Panc1 (cell line): ENCODE results near the gene JPH2. TPM values are rescaled to one million over a fixed set of nuclear protein-coding genes. Genes with fewer than 3 reads are reported as not detected.
A peak's percentile ranks its signal among the peaks of the same experiment; 100 is the strongest.

Experiments
- ATAC-seq: fragments of 200-7000 bp; cut with Tn5 transposase; 2 replicates; pipeline ENCODE4 v1.9.1; 2020; ENCODE audit warnings: mild to moderate bottlenecking, moderate library complexity
- BruUV-seq: library from RNA; stranded (reverse); fragments of 400-500 nt; replicated peaks from 2 replicates; lab custom pipeline; 2021; lab: Mats Ljungman, UMichigan
- CTCF ChIA-PET: fragments of 300-600 bp; sonication (Branson Sonifier 250); formaldehyde crosslinking; loops from one replicate; lab custom pipeline; 2022; ENCODE audit warnings: antibody characterized with exemption; lab: Charles Lee
- POLR2A ChIA-PET: fragments of 300-600 bp; sonication (Branson Sonifier 250); formaldehyde crosslinking; loops from one replicate; lab custom pipeline; 2022; ENCODE audit warnings: antibody characterized with exemption; lab: Charles Lee
- DNase-seq: peaks from one replicate; pipeline ENCODE4 v3.0.0-alpha.2; 2010; ENCODE audit warnings: low read depth, low spot score
- H3K27ac ChIP-seq: 2 replicates; pipeline ENCODE4 v1.5.1; 2011; ENCODE audit warnings: mild to moderate bottlenecking, low read length, inconsistent platforms
- H3K27me3 ChIP-seq: fragments of 200-500 bp; sonication (Bioruptor generic); 2 replicates; pipeline ENCODE4 v1.6.0; 2014; ENCODE audit warnings: low read length, inconsistent platforms; ENCODE audit not compliant: control insufficient read depth, insufficient read depth
- H3K36me3 ChIP-seq: fragments of 200-500 bp; sonication (Bioruptor generic); 2 replicates; pipeline ENCODE4 v1.5.1; 2014; ENCODE audit warnings: inconsistent platforms, mild to moderate bottlenecking, low read length, moderate library complexity; ENCODE audit not compliant: control insufficient read depth, insufficient read depth
- H3K4me1 ChIP-seq: 2 replicates; pipeline ENCODE4 v1.5.1; 2011; ENCODE audit warnings: inconsistent platforms, mild to moderate bottlenecking, low read length, moderate library complexity; ENCODE audit not compliant: control insufficient read depth, insufficient read depth
- H3K4me3 ChIP-seq, 2 experiments: 2 replicates each; pipeline ENCODE4 v1.5.1; 2011 to 2012; ENCODE audit warnings: low read depth in 2 of 2, low read length in 2 of 2, mild to moderate bottlenecking in 2 of 2, inconsistent platforms in 1 of 2, moderate library complexity in 1 of 2
- H3K9me3 ChIP-seq: fragments of 200-500 bp; sonication (Bioruptor generic); 2 replicates; pipeline ENCODE4 v1.5.1; 2014; ENCODE audit warnings: low read depth, mild to moderate bottlenecking, inconsistent platforms, low read length, moderate library complexity; ENCODE audit not compliant: control insufficient read depth, insufficient read depth
- POLR2AphosphoS5 ChIP-seq: IDR thresholded peaks from 2 replicates; pipeline ENCODE4 v1.6.1; 2012; ENCODE audit warnings: mild to moderate bottlenecking, low read depth, low read length, moderate library complexity
- SIN3A ChIP-seq: IDR thresholded peaks from 2 replicates; pipeline ENCODE4 v1.6.1; 2012; ENCODE audit warnings: low read depth, mild to moderate bottlenecking, low read length, moderate library complexity, borderline replicate concordance; ENCODE audit not compliant: insufficient read depth
- TCF7L2 ChIP-seq: IDR thresholded peaks from 2 replicates; pipeline ENCODE4 v1.6.1; 2011; ENCODE audit warnings: mild to moderate bottlenecking, low read depth, low read length, inconsistent platforms
- in situ Hi-C: cut with HindIII; loops from 2 replicates; pipeline ENCODE4 v1.10.0; 2016; ENCODE audit warnings: low sequenced_read_pairs, low pct_unique_long_range_greater_than_20kb
- intact Hi-C: fragments of 100-400 bp; cut with micrococcal nuclease; formaldehyde crosslinking; loops from one replicate; pipeline ENCODE4 v1.10.0; 2022; ENCODE audit not compliant: unreplicated experiment
- total RNA-seq: library from RNA; stranded (reverse); gene quantifications from one replicate; pipeline ENCODE4 v1.2.1, GENCODE V29; 2021; ENCODE audit not compliant: unreplicated experiment
- TF ChIP-seq, protein P1 (sequence below): fragments of 450-650 bp; IDR thresholded peaks from 2 replicates; pipeline ENCODE4 v1.5.1; 2017; ENCODE audit warnings: mild to moderate bottlenecking
- TF ChIP-seq, protein P2 (sequence below), 2 experiments: IDR thresholded peaks; 2 replicates each; pipeline ENCODE4 v1.6.1; 2011 to 2012; ENCODE audit warnings: low read depth in 2 of 2, control low read depth in 1 of 2, low read length in 1 of 2, mild to moderate bottlenecking in 1 of 2, moderate library complexity in 1 of 2; ENCODE audit not compliant: insufficient read depth in 1 of 2

JPH2 gene
- total RNA-seq, 1 experiment from 2014 or later: 0.49 TPM

DNA sequence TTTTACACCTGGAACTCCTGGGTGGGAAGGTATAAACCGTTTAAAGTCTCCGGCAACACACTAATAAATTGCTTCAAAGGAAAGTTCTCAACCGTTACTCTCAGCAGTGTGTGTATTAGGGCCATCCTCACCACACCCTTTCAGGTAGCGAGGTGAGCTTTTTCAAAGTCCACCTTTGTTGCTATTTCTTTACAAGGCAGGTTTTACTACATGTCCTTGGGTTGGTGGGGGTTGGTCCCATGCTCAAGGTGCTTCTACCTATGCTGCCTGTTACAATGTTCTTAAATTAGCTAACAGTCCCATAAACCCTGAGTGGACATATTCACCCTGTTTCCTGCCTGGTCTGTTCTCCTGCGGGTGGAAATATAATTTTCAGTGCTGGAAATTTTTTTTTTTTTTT lies 36.7 kb upstream of the JPH2 start:
- POLR2A ChIA-PET: no interaction called here

DNA sequence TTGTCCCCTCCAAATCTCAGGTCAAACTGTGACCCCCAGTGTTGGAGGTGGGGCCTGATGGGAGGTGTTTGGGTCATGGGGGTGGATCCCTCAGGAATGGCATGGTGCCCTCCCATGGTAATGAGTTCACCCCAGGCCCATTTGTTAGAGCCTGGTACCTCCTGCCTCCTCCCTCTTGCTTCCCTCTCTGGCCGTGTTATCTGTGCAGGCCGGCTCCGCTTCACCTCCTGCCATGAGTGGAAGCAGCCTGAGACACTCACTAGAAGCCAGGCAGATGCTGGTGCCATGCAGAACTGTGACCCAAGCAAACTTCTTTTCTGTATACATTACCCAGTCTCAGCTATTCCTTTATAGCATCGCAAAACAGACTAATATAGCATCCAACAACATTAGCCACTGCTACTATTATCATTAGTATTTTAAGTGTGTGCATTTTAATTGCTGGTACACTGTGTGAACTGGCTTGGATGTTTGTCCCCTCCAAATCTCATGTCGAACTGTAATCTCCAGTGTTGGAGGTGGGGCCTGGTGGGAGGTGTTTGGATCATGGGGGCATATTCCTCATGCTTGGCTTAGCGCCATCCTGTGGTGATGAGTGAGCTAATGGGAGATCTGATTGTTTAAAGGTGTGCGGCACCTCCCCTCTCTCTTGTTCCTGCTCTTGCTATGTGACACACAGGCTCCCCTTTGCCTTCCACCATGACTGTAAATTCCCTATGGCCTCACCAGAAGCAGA lies 35.8 kb upstream of the JPH2 start:
- H3K4me1 ChIP-seq: no peaks in the 10 kb centered on the region
- no peaks in the 10 kb centered on the region for H3K36me3 ChIP-seq
- DNase-seq (no peak), ATAC-seq (peak; percentile 39; the same call in 1 of the 2 replicates)
- POLR2A ChIA-PET: no interaction called here
- intact Hi-C loops: no loop called here
- no TSS peak for BruUV-seq
- in situ Hi-C loops: no loop called here
- no peak overlapping the region for H3K4me3 ChIP-seq
- CTCF ChIA-PET: no interaction called here
- H3K27me3 ChIP-seq: no peaks in the 10 kb centered on the region
- H3K27ac ChIP-seq: no peak overlapping the region
- H3K9me3 ChIP-seq: no peaks in the 10 kb centered on the region
- TF ChIP-seq TCF7L2: no peak
- TF ChIP-seq, protein P1, sequence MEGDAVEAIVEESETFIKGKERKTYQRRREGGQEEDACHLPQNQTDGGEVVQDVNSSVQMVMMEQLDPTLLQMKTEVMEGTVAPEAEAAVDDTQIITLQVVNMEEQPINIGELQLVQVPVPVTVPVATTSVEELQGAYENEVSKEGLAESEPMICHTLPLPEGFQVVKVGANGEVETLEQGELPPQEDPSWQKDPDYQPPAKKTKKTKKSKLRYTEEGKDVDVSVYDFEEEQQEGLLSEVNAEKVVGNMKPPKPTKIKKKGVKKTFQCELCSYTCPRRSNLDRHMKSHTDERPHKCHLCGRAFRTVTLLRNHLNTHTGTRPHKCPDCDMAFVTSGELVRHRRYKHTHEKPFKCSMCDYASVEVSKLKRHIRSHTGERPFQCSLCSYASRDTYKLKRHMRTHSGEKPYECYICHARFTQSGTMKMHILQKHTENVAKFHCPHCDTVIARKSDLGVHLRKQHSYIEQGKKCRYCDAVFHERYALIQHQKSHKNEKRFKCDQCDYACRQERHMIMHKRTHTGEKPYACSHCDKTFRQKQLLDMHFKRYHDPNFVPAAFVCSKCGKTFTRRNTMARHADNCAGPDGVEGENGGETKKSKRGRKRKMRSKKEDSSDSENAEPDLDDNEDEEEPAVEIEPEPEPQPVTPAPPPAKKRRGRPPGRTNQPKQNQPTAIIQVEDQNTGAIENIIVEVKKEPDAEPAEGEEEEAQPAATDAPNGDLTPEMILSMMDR: no peak; the same call in 1 of the 2 replicates
- TF ChIP-seq SIN3A: no peak
- TF ChIP-seq, protein P2, sequence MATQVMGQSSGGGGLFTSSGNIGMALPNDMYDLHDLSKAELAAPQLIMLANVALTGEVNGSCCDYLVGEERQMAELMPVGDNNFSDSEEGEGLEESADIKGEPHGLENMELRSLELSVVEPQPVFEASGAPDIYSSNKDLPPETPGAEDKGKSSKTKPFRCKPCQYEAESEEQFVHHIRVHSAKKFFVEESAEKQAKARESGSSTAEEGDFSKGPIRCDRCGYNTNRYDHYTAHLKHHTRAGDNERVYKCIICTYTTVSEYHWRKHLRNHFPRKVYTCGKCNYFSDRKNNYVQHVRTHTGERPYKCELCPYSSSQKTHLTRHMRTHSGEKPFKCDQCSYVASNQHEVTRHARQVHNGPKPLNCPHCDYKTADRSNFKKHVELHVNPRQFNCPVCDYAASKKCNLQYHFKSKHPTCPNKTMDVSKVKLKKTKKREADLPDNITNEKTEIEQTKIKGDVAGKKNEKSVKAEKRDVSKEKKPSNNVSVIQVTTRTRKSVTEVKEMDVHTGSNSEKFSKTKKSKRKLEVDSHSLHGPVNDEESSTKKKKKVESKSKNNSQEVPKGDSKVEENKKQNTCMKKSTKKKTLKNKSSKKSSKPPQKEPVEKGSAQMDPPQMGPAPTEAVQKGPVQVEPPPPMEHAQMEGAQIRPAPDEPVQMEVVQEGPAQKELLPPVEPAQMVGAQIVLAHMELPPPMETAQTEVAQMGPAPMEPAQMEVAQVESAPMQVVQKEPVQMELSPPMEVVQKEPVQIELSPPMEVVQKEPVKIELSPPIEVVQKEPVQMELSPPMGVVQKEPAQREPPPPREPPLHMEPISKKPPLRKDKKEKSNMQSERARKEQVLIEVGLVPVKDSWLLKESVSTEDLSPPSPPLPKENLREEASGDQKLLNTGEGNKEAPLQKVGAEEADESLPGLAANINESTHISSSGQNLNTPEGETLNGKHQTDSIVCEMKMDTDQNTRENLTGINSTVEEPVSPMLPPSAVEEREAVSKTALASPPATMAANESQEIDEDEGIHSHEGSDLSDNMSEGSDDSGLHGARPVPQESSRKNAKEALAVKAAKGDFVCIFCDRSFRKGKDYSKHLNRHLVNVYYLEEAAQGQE (IDR thresholded peaks at IDR 0.05; ENCODE audit: insufficient read depth in 1 of 2, low read depth in 2 of 2, low read length in 1 of 2): no peak
- TF ChIP-seq POLR2AphosphoS5: no peak

More for the DNA sequence above, 36.7 kb upstream of the JPH2 start:
- CTCF ChIA-PET: interaction anchor here (0.7 kb wide), 1 partner anchor 477 kb away, joined by 3 read pairs; no protein-coding TSS in a partner anchor
- Histone ChIP-seq H3K36me3 (no peaks in the 10 kb centered on the region), H3K27ac (no peak overlapping the region), H3K9me3 (no peaks in the 10 kb centered on the region), H3K27me3 (no peaks in the 10 kb centered on the region), H3K4me1 (no peaks in the 10 kb centered on the region), H3K4me3 (no peak overlapping the region)
- no TSS peak for BruUV-seq
- intact Hi-C loops (no loop called here), in situ Hi-C loops (no loop called here)
- ATAC-seq (no peak), DNase-seq (no peak)
- no peak for TF ChIP-seq POLR2AphosphoS5

DNA sequence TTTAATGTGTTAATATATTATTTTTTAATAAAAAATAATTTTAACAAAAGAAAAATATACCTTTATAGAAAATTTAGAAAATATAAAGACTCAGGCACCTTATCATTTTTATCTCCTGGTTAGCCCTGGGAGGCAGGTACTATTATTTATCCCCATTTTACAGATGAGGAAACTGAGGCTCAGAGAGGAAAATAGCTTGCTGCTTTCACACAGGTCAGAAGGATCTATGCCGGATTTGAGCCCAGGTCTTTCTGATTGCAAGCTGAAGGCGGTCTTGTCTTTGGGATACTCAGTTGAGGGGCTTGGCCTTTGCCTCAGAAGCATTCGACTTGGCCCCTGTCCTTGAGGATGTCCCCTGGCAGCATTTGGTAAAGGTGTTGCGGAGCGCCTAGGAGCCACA lies 35.0 kb upstream of the JPH2 start:
- in situ Hi-C loops: no loop called here

More for the DNA sequence above, 35.0 kb upstream of the JPH2 start:
- POLR2A ChIA-PET: no interaction called here
- Histone ChIP-seq H3K36me3 (no peaks in the 10 kb centered on the region), H3K27ac (no peak overlapping the region), H3K4me3 (no peak overlapping the region), H3K4me1 (no peaks in the 10 kb centered on the region), H3K27me3 (no peaks in the 10 kb centered on the region), H3K9me3 (no peaks in the 10 kb centered on the region)
- DNase-seq: no peak
- intact Hi-C loops: no loop called here
- TF ChIP-seq, protein P2 (IDR thresholded peaks at IDR 0.05; ENCODE audit: insufficient read depth in 1 of 2, low read depth in 2 of 2, low read length in 1 of 2): no peak
- no peak for TF ChIP-seq SIN3A
- no peak for TF ChIP-seq POLR2AphosphoS5
- TF ChIP-seq TCF7L2: no peak
- no peak for ATAC-seq
- BruUV-seq: no TSS peak
- CTCF ChIA-PET: interaction anchor here (0.6 kb wide), 1 partner anchor 90 kb away, joined by 3 read pairs; no protein-coding TSS in a partner anchor
